Esophagus muscularis mucosa (tissue), 3 donors: Measurements from ENCODE around the gene UVRAG.

Source experiments
- CTCF ChIP-seq, 3 experiments: fragments of 200-600 bp in 2 of 3; fragments of 450-650 bp in 1 of 3; sonication (generic) in 2 of 3; IDR thresholded peaks; one replicate each; pipeline ENCODE4 v1.5.1; 2017 to 2019; ENCODE audit warnings: antibody characterized with exemption in 3 of 3, mild to moderate bottlenecking in 2 of 3, moderate library complexity in 1 of 3
- POLR2A ChIP-seq: fragments of 450-650 bp; IDR thresholded peaks from one replicate; pipeline ENCODE4 v1.6.1; 2017; ENCODE audit warnings: antibody characterized with exemption, moderate library complexity, mild to moderate bottlenecking, low read depth
- POLR2AphosphoS5 ChIP-seq, 2 donors: sonication (generic); formaldehyde crosslinking; IDR thresholded peaks; one replicate each; pipeline ENCODE4 v1.6.1; 2017; ENCODE audit warnings: antibody characterized with exemption in 2 of 2

- TF ChIP-seq CTCF (IDR thresholded peaks at IDR 0.05) (no peak), POLR2AphosphoS5 (IDR thresholded peaks at IDR 0.05) (no peak), POLR2A (no peak)
Measured at GRCh38 chr11:75931124-75931523, 116.1 kb downstream of the UVRAG start.
